BLaER1 treated with 17β-estradiol and CSF1 and Interleukin-3, amounts not matched to agents 10 nM and 100 nM (cell line): ENCODE data around the gene GPR15.

Experiments used
- H3K27ac ChIP-seq, 11 experiments: shearing (Covaris generic); formaldehyde crosslinking; 2 replicates each; pipeline ENCODE4 v1.8.1; 2022
- H3K27me3 ChIP-seq, 11 experiments: shearing (Covaris generic); formaldehyde crosslinking; 2 replicates each; pipeline ENCODE4 v1.8.1; 2022
- H3K36me3 ChIP-seq, 11 experiments: shearing (Covaris generic); formaldehyde crosslinking; 2 replicates each; pipeline ENCODE4 v1.8.1; 2022
- H3K4me1 ChIP-seq, 10 experiments: shearing (Covaris generic); formaldehyde crosslinking; 2 replicates each; pipeline ENCODE4 v1.8.1; 2022
- H3K4me2 ChIP-seq, 11 experiments: shearing (Covaris generic); formaldehyde crosslinking; 2 replicates each; pipeline ENCODE4 v1.8.1; 2022
- H3K4me3 ChIP-seq, 10 experiments: shearing (Covaris generic); formaldehyde crosslinking; 2 replicates each; pipeline ENCODE4 v1.8.1; 2022
- H3K9ac ChIP-seq, 11 experiments: shearing (Covaris generic); formaldehyde crosslinking; 2 replicates each; pipeline ENCODE4 v1.8.1; 2022
- H3K9me3 ChIP-seq, 11 experiments: shearing (Covaris generic); formaldehyde crosslinking; replicated peaks in 1 of 11; 2 replicates each; pipeline ENCODE4 v1.8.1; 2022
- H4K20me1 ChIP-seq, 11 experiments: shearing (Covaris generic); formaldehyde crosslinking; 2 replicates each; pipeline ENCODE4 v1.8.1; 2022
- Cebpa-rat ChIP-seq, 11 experiments: shearing (Covaris generic); IDR thresholded peaks; 2 replicates each; pipeline ENCODE4 v1.8.1; 2022

GPR15 gene

GRCh38 chr3:98512576-98512975 lies 19.2 kb upstream of the GPR15 start:
- peaks cover 0 to 11% (median 0%) of the 10 kb centered on the region in 11 experiments; a peak in 4 of 22 replicates for H4K20me1 ChIP-seq
- no peaks in the 10 kb centered on the region for H3K27me3 ChIP-seq
- H3K9me3 ChIP-seq = no peaks in the 10 kb centered on the region
- H3K27ac ChIP-seq = peak overlapping the region in 9 of 11 experiments; percentile 4 to 68 (median 53); a peak in 17 of 22 replicates
- no peak overlapping the region for H3K4me3 ChIP-seq
- peak overlapping the region in 4 of 11 experiments; percentile 31 to 73 (median 57); a peak in 8 of 22 replicates for H3K4me2 ChIP-seq
- peaks cover 29 to 68% (median 44%) of the 10 kb centered on the region in 11 experiments for H3K36me3 ChIP-seq
- no peak overlapping the region for H3K9ac ChIP-seq
- H3K4me1 ChIP-seq = peaks cover 16 to 48% (median 35%) of the 10 kb centered on the region in 10 experiments
- TF ChIP-seq Cebpa-rat (IDR thresholded peaks at IDR 0.05) = no peak

- Histone ChIP-seq H3K36me3 (peaks cover 34 to 74% (median 49%) of the 10 kb centered on the region in 11 experiments), H3K9ac (0 out of 22 replicates have a peak overlapping the region, but pooled peaks of 1 of the 11 experiments have one; percentile 10), H3K27me3 (no peaks in the 10 kb centered on the region), H3K9me3 (no peaks in the 10 kb centered on the region), H3K4me1 (peaks cover 16 to 48% (median 35%) of the 10 kb centered on the region in 10 experiments), H4K20me1 (peaks cover 0 to 17% (median 0%) of the 10 kb centered on the region in 11 experiments; a peak in 4 of 22 replicates), H3K27ac (peak overlapping the region in 9 of 11 experiments; percentile 28 to 68 (median 58); a peak in 14 of 22 replicates), H3K4me2 (peak overlapping the region in 8 of 11 experiments; percentile 1 to 73 (median 37); a peak in 12 of 22 replicates), H3K4me3 (no peak overlapping the region)
- TF ChIP-seq Cebpa-rat (IDR thresholded peaks at IDR 0.05) = peak in 7 of 11 experiments; percentile 35 to 73 (median 58); a peak in 11 of 22 replicates
These were observed 18.7 kb upstream of the GPR15 start for GRCh38 chr3:98513091-98513511.

- Histone ChIP-seq H3K9ac (peak overlapping the region in 2 of 11 experiments; percentile 10 to 18; a peak in 1 of 22 replicates), H3K9me3 (no peaks in the 10 kb centered on the region), H3K4me2 (peak overlapping the region in 6 of 11 experiments; percentile 10 to 73 (median 48); a peak in 9 of 22 replicates), H3K4me1 (peaks cover 16 to 48% (median 36%) of the 10 kb centered on the region in 10 experiments), H3K36me3 (peaks cover 40 to 80% (median 56%) of the 10 kb centered on the region in 11 experiments), H3K27ac (peak overlapping the region in 9 of 11 experiments; percentile 28 to 68 (median 45); a peak in 14 of 22 replicates), H3K27me3 (no peaks in the 10 kb centered on the region), H3K4me3 (no peak overlapping the region), H4K20me1 (peaks cover 0 to 23% (median under 1%) of the 10 kb centered on the region in 11 experiments; a peak in 8 of 22 replicates)
- no peak for TF ChIP-seq Cebpa-rat (IDR thresholded peaks at IDR 0.05)
These were observed 18.0 kb upstream of the GPR15 start for GRCh38 chr3:98513736-98514135.

DNA sequence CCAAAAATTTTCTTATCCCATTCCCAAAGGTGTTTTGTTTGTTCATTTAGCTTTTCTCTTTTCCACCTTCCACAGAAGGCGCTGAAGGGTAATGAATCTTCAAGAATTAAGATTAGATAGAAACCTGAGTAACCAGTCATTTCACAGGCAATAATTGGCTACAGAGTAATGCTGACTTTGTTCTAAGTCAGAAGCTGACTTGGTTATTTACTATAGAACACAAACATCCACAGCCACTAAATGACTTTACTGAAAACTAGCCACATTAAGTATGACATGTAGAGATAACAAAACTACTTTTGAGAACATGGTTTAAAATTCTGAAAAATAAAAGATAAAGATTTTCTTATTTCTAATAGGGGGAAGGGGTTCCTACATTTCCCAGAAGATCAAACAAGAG lies 16.8 kb upstream of the GPR15 start:
- Histone ChIP-seq H3K36me3 (peaks cover 52 to 92% (median 66%) of the 10 kb centered on the region in 11 experiments), H3K27ac (peak overlapping the region in 2 of 11 experiments; percentile 6 to 68; a peak in 2 of 22 replicates), H3K27me3 (no peaks in the 10 kb centered on the region), H3K4me2 (no peak overlapping the region), H4K20me1 (peaks cover 0 to 35% (median 10%) of the 10 kb centered on the region in 11 experiments; a peak in 9 of 22 replicates), H3K9ac (no peak overlapping the region), H3K4me1 (peaks cover 18 to 58% (median 40%) of the 10 kb centered on the region in 10 experiments), H3K9me3 (no peaks in the 10 kb centered on the region), H3K4me3 (no peak overlapping the region)
- TF ChIP-seq Cebpa-rat (IDR thresholded peaks at IDR 0.05) = no peak

- Histone ChIP-seq H3K4me2 (peak overlapping the region in 3 of 11 experiments; percentile 25 to 90 (median 27); a peak in 4 of 22 replicates), H3K36me3 (peaks cover 62 to 77% (median 73%) of the 10 kb centered on the region in 11 experiments)
These were observed 13.0 kb upstream of the GPR15 start for GRCh38 chr3:98518816-98519215.

GRCh38 chr3:98519351-98519750 lies 12.4 kb upstream of the GPR15 start:
- Histone ChIP-seq H3K9me3 (no peaks in the 10 kb centered on the region), H3K27me3 (no peaks in the 10 kb centered on the region), H3K27ac (no peak overlapping the region), H3K9ac (no peak overlapping the region), H3K4me1 (peaks cover 10 to 37% (median 18%) of the 10 kb centered on the region in 10 experiments; a peak in 19 of 20 replicates), H4K20me1 (peaks cover 0 to 45% (median 14%) of the 10 kb centered on the region in 11 experiments; a peak in 10 of 22 replicates), H3K4me3 (no peak overlapping the region), H3K4me2 (peak overlapping the region in 6 of 11 experiments; percentile 12 to 90 (median 26); a peak in 8 of 22 replicates), H3K36me3 (peaks cover 61 to 71% (median 68%) of the 10 kb centered on the region in 11 experiments)
- TF ChIP-seq Cebpa-rat (IDR thresholded peaks at IDR 0.05) = no peak

More at GRCh38 chr3:98518816-98519215, 13.0 kb upstream of the GPR15 start:
- no peak overlapping the region for H3K9ac ChIP-seq
- no peak for TF ChIP-seq Cebpa-rat (IDR thresholded peaks at IDR 0.05)
- H4K20me1 ChIP-seq = peaks cover 0 to 45% (median 14%) of the 10 kb centered on the region in 11 experiments; a peak in 10 of 22 replicates
- no peaks in the 10 kb centered on the region for H3K27me3 ChIP-seq
- no peak overlapping the region for H3K4me3 ChIP-seq
- H3K9me3 ChIP-seq = no peaks in the 10 kb centered on the region
- peaks cover 10 to 42% (median 19%) of the 10 kb centered on the region in 10 experiments for H3K4me1 ChIP-seq
- H3K27ac ChIP-seq = no peak overlapping the region

DNA sequence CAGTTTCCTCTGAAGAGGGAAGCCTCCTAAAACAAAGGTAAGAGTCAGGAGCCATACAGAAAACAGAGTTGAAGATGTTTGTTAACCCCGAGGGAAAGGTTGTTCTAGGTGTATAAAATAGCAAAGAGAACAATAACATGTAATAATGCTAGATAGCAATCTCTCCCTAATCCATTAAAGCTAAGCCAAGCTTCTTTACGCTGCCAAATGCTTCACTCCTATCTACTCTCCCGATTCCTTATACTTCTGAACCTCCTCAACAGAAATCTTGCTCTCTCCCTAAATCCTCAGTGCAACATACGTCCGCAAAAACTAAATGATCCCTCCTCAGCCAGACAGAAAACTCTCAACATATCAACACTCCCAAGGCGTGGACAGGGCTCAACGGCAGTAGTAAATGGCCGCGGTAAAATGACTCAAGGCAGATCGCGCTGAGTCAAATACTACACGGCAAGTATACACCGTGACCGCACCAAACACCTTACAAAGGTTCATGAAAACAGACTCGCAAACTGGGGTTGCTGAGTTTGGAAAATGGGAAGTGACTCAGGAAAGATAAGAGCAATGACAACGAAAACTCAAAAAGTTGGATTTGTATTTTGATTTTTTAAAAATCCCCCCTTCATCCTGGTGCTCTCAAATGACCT lies 9.8 kb upstream of the GPR15 start:
- H3K4me3 ChIP-seq = peak overlapping the region; percentile 74 to 98 (median 86)
- H3K4me1 ChIP-seq = peaks cover 10 to 31% (median 18%) of the 10 kb centered on the region in 10 experiments; a peak in 19 of 20 replicates
- peak overlapping the region; percentile 82 to 95 (median 91) for H3K27ac ChIP-seq
- H3K9me3 ChIP-seq = no peaks in the 10 kb centered on the region
- H3K27me3 ChIP-seq = no peaks in the 10 kb centered on the region
- peaks cover 41 to 45% (median 43%) of the 10 kb centered on the region in 11 experiments for H3K36me3 ChIP-seq
- H3K4me2 ChIP-seq = peak overlapping the region; percentile 78 to 93 (median 88)
- TF ChIP-seq Cebpa-rat (IDR thresholded peaks at IDR 0.05) = no peak
- peak overlapping the region; percentile 87 to 95 (median 92) for H3K9ac ChIP-seq
- H4K20me1 ChIP-seq = peaks cover 0 to 40% (median 14%) of the 10 kb centered on the region in 11 experiments; a peak in 10 of 22 replicates

DNA sequence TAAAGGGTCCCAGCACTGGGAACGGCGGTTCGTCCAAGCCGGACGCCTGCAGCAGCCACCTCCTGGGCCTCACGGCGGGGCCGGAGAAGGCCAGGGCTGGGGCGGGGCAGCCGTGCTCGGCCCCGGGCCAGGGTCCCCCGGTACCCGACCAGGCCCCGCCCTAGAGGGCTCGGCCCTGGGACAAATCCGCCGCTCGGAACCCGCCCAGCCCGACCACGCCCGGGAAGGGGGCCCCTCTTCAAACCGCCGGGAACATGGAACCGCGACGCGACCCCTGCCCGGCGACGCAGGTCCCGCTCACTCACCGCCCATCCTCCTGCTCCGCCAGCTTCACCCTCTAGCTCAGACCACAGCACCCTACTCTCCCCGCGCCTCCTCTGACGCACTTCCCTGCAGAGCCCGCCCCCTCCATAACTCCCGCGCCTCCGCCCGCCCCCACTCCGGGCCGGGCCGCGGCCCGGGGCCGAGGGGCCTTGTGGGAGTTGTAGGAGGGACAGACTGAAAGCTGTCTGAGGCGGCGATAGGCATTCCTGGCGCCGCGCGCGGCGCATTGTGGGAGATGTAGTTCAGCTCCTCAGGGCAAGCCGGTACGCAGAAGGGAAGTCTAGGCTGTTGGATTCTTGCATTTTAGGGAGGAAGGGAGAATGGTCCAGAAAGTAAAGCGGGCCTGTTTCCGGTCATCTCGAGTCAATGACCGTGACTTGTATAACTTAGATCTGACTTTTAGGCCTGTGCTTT lies 9.1 kb upstream of the GPR15 start, which contains the start of gene CLDND1:
Gene CLDND1, minus strand, starts transcription at position 359 of the 738 bp plus-strand sequence. CDS start 1,478 bp downstream, outside the sequence.
- peak within 1 kb of the TSS; percentile 87 to 95 (median 92) for H3K9ac ChIP-seq
- H3K4me1 ChIP-seq = peaks cover 10 to 31% (median 18%) of the 10 kb centered on the region in 10 experiments; a peak in 19 of 20 replicates
- peaks cover 0 to 33% (median 14%) of the 10 kb centered on the region in 11 experiments; a peak in 10 of 22 replicates for H4K20me1 ChIP-seq
- no peak for TF ChIP-seq Cebpa-rat (IDR thresholded peaks at IDR 0.05)
- H3K9me3 ChIP-seq = no peaks in the 10 kb centered on the region
- no peaks in the 10 kb centered on the region for H3K27me3 ChIP-seq
- peak within 1 kb of the TSS; percentile 74 to 98 (median 86) for H3K4me3 ChIP-seq
- peak within 1 kb of the TSS; percentile 78 to 93 (median 88) for H3K4me2 ChIP-seq
- peak within 1 kb of the TSS; percentile 82 to 95 (median 91) for H3K27ac ChIP-seq
- H3K36me3 ChIP-seq = peaks cover 34 to 38% (median 36%) of the 10 kb centered on the region in 11 experiments
